Fibroblast of peridontal ligament (primary cell): ENCODE data around the gene CYP27C1.
A peak's percentile ranks its signal among the peaks of the same experiment; 100 is the strongest.
"Not testable (repeated sequence)": the region's sequence is repeated elsewhere in the genome, so short reads cannot be mapped to it uniquely, and the experiment has no call there.

Experiments used
- DNase-seq: peaks from one replicate; pipeline ENCODE4 v3.0.0-alpha.2; 2010; ENCODE audit errors: extremely low read depth

Gene CYP27C1

DNA sequence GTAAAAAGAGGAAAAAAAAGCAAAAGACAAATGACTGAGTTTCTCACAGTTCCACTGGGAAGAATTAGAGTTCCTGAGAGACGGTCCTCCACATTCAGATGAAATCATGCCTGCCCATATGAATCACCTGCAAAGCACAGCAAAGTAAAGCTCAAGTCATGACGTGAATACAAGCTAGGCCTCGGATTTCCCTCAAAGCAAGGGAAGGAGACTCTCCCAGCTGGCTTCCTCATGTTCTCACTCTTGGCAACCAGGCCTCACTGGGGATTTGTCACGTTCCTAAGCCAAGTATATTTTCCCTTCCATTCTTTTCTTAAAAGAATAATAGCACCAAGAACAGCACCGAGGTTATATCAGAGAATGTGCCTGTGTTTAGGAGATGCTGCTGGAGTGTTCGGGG is 47.0 kb downstream of the CYP27C1 start:
- DNase-seq: peak; percentile 85

DNA sequence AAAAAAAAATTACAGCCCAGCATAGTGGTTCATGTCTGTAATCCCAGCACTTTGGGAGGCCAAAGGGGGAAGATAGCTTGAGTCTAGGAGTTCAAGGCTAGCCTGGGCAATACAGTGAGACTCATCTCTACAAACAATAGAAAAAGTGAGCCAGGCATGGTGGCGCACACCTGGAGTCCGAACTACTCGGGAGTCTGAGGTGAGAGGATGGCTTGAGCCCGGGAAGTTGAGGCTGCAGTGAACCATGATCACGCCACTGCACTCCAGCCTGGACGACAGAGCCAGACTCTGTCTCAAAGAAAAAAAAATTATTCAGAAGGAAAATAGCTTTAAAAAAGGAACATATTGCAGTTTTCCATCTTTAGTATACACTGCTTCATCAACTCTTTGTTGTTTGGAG is 47.8 kb downstream of the CYP27C1 start:
- DNase-seq: no peak

GRCh38 chr2:127170452-127171197 is 49.5 kb downstream of the CYP27C1 start:
- no peak for DNase-seq

DNA sequence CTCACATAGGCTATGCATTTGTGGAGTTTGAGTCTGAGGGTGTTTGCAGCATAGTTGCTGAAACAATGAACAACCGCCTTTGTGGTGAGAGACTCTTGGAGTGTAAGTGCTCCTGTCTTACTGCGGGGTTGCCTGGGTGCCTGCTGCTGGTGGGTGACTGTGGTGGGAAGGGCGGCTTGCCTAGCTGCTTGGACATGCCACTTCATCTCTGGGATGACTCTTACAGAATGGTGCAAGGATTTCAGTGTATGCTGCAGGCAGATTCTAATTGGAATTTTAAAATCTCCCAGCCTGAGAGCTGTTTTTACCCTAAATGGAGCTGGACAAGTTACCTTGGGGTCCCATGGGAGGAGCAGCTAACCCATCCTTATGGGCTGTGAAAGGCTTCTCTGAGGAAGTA is 50.1 kb downstream of the CYP27C1 start:
- no peak for DNase-seq

DNA sequence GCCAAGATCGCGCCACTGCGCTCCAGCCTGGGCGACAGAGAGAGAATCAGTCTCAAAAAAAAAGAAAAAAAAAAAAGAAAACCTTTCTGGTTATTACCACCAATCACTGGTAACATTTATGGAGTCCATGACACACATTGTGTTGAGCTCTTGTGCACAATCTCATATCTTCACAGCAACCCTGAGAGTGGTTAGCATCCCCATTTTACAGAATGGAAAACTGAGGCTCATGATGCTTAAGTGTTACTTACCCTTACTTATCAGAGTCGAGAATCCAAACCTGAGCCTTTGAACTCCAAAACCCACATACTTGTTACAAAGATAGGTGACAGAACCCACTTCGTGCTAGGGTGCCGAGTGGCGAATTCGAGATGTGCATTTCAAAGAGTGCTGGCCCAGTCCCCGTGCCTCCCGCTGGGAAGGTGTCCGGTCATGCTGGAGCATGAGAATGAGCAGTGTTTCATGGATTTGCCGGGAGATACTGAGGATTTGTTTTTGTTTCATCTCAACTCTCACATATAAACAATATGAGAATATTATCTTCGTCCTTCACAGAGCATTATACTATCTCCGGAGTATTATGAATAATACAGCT is 50.9 kb downstream of the CYP27C1 start:
- no peak for DNase-seq

- no peak for DNase-seq
Observed at GRCh38 chr2:127166231-127166860, 53.8 kb downstream of the CYP27C1 start.

DNA sequence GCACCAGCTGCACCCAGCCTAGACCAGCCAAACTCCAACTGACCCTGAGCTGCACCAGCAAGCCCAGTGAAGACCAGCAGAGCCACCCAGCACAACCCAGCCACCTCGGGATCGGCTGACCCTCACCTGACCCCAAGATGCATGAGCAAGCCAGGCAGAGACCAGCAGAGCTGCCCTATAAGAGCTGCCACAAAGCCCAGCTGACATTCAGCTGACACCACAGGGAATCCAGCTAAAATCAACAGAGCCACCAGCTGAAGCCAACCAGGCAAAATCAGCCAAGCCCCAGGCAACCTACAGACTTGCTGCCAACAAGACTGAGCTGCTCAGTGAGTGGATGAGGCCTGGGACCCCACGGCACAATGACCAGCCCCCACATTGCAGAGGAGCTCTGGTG is 54.6 kb downstream of the CYP27C1 start:
- no peak for DNase-seq

- DNase-seq: no peak
Observed at GRCh38 chr2:127164761-127165538, 55.1 kb downstream of the CYP27C1 start.

GRCh38 chr2:127163921-127164320 is 56.2 kb downstream of the CYP27C1 start:
- no peak for DNase-seq

GRCh38 chr2:127163090-127163406 is 57.1 kb downstream of the CYP27C1 start:
- DNase-seq: not testable (repeated sequence)

DNA sequence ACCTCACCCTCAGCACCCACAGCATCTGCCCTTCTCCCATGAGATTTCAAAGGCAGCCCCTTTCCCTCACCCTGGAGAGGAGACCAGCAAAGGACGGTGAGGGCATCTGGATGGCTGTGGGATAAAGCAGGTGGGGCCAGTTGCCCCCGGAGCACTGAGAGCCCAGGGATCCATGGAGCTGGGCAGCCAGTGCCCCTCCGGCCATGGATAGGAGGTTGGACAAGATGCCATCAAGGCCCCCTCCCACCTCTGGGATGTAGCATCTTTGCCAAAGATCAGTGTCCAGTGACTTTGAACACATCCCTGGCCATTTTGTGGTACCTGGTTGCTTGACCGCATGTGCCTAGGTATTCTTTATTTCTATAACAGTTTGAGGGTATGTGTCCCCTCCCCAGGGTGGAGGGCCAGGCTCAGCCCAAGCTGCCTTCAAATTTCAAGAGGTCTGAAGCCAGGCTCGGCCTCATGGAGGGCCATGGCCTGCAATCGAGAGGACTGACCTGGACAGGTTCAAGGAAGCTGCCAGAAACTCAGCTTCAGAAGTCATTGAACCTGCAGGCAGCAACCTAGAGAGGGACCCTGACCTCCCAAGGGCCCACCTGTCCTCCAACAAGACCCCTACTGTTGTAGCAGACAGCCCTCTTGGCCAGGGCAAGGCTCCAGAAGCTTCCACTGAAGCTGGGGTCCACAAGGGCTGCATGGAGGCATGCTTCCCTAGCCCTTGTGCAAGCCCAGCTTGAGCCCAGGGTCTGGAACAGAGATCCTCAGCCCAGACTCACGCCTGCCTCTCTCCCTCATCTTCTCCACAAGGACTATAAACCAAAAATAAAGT is 57.6 kb downstream of the CYP27C1 start:
- no peak for DNase-seq

GRCh38 chr2:127161176-127162136 is 58.6 kb downstream of the CYP27C1 start:
- DNase-seq: no peak

DNA sequence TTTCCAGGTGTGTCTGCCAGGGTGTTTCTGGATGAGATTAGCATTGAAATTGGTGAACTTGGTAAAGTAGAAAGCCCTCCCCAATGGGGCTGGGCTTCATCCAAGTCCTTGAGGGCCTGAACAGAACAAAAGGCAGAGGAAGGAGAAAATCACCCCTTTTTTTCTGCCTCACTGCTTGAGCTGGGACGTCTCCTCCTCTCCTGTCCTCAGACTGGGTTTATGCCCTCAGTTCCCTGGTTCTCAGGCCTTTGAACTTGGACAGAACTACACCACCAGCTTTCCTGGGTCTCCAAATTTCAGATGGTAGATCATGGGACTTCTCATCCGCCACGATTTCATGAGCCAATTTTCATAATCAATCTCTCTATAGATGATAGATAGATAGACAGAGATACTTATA is 59.4 kb downstream of the CYP27C1 start:
- DNase-seq: no peak

DNA sequence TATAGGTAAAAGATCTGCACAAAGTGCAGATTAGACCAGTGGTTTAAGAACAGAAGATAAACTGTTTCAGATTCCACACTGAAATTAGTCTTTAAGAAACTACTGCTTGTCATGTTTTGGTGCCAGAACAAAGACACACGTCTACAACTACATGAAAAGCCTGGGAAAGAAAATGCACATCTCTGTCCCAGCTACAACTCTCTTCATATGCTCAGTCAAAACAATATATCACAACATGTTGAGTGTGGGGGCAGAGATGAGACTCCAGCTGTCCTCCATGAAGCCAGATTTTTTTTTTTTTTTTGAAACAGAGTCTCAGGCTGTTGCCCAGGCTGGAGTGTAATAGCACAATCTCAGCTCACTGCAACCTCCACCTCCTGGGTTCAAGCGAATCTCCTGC is 60.6 kb downstream of the CYP27C1 start:
- DNase-seq: no peak

DNA sequence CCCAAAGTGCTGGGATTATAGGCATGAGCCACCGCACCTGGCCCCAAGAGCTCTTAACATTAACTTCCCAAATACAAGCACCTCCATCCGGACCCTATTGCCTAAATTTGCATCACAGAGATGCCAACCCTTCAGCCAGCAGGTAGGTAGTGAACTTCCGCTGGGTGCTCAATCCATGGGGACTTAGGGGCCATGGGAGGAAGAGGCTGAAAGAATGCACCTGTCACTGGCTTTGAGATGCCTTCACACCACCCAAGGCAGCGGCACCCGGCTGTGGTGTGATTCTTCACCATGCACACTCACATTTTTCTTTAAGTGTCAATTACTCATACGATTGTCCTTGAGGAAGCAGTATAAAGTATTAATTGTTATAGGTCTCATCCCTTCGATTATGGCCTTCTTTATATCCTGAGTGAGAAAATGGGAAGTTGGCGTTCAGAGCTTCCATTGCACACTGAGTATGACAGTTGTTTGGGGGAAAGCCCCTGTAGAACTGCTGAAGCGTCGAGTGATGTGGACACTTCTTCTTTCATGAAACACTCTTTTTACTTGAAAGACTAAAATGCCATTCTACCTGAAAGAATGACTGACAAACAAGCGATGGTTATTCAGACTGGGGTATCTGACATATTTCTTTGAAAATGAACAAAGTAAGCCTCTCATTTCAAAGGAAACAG is 61.3 kb downstream of the CYP27C1 start:
- no peak for DNase-seq

DNA sequence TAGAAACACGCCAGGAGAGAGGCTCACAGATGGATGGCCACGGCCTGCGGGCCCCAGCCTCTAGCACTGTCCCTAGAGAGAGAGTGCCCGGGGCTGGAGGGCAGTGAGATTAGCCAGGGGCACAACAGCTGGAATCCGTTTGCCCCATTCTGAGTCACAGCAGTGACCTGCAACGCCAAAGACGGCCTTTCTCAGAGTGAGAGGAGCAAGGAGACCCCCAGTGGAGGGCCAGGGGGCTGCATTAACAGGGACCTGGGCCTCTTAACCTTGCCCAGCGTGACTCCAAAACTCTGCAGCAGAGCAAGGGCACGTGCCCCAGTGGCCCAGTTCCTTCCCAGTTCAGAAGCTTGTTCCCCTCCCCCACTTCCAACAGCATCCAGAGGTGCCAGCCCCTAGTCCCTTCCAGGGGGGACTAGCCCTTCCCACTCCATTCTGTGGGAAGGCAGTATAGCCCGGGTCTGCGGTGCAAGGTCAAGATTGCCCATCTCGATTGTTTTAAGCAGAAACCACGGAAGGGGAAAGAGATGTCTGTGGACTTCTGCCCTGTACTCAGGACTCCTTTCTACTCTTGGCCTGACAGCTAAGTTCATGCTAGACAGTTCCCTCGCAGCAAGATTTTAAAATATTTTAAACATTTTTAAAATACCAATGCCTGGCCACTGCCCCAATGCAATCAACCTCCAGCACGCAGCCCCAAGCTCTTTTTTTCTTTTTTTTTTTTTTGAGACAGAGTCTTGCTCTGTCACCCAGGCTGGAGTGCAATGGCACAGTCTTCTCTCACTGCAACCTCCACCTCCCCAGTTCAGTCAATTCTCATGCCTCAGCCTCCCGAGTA is 62.2 kb downstream of the CYP27C1 start:
- peak; percentile 37 for DNase-seq

DNA sequence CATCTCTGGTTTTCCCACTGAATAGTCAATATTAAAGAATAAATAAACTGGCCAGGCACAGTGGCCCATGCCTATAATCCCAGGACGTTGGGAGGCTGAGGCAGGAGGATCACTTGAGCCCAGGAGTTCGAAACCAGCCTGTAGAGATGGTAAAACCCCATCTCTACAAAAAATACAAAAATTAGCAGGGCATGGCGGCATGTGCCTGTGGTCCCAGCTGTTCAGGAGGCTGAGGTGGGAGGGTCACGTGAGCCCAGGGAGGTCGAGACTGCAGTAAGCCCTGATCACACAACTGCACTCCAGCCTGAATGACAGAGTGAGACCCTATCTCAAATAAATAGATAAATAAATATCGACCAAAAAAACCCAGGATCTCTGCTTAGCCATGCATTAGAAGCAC is 63.0 kb downstream of the CYP27C1 start:
- DNase-seq: no peak

DNA sequence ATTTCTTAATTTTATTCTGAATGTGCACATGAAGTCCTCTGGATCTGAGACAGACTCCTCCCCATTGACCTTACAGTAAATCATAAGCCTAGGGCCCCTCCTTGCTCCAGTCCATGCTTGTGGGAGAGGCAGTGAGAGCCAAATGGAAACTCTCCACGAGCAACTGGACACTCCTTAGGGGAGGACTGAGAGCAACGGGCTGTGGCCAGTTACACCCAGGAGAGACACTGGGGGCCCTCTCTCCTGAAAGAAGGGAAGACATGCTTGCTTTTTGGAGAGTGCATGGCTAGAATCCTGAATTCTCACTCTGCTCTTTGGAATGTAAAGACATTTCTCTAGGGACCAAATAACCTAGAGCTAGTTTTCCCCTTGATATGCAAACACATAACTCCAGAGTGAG is 64.2 kb downstream of the CYP27C1 start:
- peak; percentile 80 for DNase-seq

DNA sequence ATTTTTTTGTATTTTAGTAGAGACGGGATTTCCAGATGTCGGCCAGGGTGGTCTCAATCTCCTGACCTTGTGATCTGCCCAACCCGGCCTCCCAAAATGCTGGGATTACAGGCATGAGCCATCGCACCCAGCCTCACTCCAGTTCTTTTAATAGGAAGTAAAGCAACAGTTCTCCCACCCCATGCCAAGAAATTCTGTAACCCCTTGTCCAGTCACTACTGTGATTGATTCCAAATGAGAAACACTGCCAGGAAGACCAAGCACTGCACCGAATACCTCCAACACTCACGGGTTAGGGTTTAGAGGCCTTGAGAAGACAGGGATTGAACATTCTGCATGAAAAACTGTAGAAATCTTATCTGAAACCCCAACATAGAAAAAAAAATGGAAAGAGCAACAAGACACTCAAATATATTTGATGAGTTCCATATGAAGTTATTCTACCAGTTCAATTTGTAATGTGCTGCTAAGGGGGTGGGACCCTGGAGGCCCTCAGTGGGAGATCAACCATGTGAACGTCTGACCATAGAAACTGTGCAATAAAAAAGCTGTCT is 65.0 kb downstream of the CYP27C1 start:
- peak; percentile 81 for DNase-seq
